Measurements from ENCODE around the gene ATP10A.

DNA sequence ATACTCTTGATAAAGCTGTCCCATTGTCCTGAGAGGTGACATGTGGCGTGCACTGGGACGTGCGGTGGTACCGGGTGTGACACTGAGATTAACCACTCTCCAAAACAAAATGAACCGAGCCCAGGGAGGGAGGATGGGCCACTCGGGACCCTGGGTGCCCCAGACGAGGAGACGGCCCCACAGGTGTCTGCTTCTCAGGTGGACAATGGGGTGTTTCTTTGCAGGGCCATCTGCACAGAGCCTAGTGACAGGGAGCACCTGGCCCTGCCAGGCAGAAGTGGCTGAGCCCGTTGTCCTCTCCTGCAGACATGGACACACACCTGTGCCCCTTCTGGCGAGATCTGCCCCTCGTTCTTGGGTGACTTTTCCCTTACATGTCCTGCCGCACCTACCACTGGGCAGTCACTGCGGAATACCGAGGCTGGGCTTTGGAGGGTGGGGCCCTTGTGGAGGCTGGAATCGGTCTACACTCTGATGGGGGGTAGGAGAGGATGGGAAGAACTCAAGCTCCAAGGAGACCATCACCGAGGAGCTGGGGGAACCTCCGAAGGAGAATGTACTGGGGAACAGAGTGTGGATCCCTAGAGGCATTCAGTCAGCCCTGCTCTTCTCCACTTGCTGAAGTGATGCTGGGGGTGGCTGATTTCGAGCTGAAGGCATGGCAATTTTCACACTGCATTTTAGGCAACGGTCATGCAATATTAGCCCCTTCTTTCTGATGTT, 153.5 kb downstream of the ATP10A start:
- TF ChIP-seq, protein P1, sequence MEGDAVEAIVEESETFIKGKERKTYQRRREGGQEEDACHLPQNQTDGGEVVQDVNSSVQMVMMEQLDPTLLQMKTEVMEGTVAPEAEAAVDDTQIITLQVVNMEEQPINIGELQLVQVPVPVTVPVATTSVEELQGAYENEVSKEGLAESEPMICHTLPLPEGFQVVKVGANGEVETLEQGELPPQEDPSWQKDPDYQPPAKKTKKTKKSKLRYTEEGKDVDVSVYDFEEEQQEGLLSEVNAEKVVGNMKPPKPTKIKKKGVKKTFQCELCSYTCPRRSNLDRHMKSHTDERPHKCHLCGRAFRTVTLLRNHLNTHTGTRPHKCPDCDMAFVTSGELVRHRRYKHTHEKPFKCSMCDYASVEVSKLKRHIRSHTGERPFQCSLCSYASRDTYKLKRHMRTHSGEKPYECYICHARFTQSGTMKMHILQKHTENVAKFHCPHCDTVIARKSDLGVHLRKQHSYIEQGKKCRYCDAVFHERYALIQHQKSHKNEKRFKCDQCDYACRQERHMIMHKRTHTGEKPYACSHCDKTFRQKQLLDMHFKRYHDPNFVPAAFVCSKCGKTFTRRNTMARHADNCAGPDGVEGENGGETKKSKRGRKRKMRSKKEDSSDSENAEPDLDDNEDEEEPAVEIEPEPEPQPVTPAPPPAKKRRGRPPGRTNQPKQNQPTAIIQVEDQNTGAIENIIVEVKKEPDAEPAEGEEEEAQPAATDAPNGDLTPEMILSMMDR (IDR thresholded peaks at IDR 0.05), result no peak
- no peak for TF ChIP-seq POLR2A (IDR thresholded peaks at IDR 0.05)
